DMS79 (cell line): ENCODE data around the gene ZNF460.
"Not testable (repeated sequence)": the region's sequence is repeated elsewhere in the genome, so short reads cannot be mapped to it uniquely, and the experiment has no call there.

Source experiments
- DNase-seq: peaks from one replicate; lab custom pipeline; 2025; lab: John Stamatoyannopoulos, UW

The ZNF460 gene

DNA sequence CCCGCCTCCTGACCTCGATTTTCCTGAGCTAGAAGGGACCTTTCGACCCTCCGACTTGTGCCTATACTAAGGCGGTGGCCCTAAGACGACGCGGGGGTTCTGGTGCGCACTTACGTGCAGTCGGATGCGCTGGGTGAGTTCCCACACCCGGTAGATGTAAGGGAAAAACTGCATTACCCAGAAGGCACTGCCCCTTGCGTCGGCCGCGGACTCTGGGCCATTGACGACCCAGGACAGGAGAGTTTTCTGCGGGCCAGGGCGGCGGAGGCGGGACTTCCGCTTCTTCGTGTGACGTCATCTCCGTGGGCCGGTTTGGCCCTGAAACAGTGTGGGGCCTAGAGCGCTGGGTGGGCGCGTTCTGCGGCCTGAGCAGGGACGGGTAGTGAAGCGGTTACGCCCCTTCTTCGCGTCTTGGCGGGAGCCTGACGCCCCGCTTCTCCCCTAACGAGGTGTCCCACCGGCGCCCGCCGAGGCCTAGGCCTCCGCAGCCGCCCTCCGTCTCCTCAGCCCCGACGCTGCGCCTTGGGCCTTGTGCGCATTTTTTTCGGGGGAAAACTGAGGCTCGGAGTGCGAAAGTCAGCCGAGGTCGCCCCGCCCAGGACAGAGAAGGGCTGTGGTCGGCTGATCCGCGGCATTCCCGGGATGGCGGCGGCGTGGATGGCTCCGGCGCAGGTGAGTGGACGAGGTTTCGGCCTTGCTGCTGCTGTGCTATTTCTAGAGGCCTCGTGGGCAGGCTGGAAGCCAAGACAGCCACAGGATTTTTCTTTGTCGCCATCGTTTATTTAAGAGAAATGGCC, at the start of gene ZNF460:
Gene ZNF460 (plus strand): TSS at position 321 of the 797 bp plus-strand sequence. CDS start 322 bp downstream, at position 643.
- DNase-seq = peak; percentile 92

GRCh38 chr19:57231686-57232085, 48.6 kb upstream of the ZNF460 start:
- DNase-seq = no peak

DNA sequence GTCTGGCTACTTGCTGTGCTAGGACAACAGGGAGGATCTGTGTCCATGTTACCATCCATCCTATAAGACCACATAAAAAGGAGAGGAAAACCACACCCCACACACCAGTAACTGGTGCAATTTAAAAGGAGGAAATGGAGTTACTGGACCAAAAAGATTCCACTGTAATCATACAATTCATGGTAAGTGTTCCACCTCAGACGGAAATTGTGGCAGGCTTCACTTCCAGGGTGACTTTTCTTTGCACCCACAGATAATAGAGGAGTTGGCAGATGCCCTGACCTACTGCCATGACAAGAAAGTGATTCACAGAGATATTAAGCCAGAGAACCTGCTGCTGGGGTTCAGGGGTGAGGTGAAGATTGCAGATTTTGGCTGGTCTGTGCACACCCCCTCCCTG, 47.1 kb upstream of the ZNF460 start:
- no peak for DNase-seq

GRCh38 chr19:57239982-57240310, 40.3 kb upstream of the ZNF460 start:
- no peak for DNase-seq

- peak; percentile 79 for DNase-seq
Observed at GRCh38 chr19:57240311-57241090, 39.8 kb upstream of the ZNF460 start, which contains the start of gene ZNF805. Gene ZNF805 (plus strand): TSS chr19:57240632. CDS start chr19:57240892, 260 bp downstream.

- no peak for DNase-seq
Observed at GRCh38 chr19:57241176-57241575, 39.1 kb upstream of the ZNF460 start.

- no peak for DNase-seq
Observed at GRCh38 chr19:57242821-57243220, 37.5 kb upstream of the ZNF460 start.

DNA sequence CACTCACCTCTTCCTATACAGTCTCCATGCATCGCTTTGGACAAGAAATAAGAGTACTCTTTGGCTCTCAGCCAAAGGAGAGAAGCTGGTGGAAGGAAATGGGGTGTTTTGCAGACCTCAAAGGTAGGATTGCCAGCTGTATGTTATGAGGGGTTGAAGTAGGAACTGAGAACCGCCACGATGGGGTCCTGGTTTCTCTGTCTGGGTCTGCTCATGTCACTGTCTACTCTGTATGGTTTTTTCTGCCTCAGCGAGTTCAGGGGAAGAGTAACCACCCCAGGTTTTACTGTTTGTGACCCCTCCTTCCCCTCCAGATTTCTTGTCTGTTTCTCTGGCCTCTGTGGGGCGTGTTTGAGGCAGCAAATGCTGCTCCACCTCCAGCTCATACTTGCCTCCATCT, 35.8 kb upstream of the ZNF460 start:
- DNase-seq = no peak

DNA sequence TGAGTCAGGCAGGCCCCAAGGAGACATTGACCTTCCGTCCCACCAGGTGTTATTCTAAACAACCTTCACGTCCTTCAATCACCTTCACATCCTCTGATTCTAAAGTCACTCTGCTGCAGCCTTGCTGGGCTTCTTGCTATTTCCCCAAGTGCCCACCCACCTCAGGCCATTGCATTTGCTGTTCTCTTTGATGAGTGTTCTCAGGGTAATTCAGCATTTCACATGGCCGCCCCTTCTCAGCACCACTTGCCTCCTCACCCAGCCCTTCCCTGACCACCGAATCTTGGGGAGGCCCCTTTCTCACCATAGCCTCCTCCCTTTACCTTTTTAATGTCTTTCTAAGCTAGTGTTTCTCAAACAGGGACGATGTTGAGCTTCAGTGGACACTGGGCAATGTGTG, 35.2 kb upstream of the ZNF460 start:
- no peak for DNase-seq

DNA sequence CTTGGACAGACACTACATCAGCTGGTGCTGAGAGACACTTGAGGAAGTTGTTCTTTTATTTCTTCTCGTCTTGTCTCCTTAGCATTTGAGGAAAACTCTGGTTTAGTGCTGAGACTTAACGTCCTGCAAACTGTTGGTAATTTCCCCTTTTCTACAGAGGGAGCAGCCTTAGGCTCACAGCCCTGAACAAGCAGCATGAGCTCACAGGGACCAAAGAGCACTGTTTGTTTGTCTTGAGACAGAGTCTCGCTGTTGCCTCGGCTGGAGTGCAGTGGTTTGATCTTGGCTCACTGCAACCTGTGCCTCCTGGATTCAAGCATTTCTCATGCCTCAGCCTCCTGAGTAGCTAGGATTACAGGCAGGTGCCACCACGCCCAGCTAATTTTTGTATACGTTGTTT, 34.3 kb upstream of the ZNF460 start:
- DNase-seq = no peak

GRCh38 chr19:57248646-57249045, 31.6 kb upstream of the ZNF460 start:
- DNase-seq = no peak

GRCh38 chr19:57249329-57249728, 31.0 kb upstream of the ZNF460 start:
- no peak for DNase-seq

GRCh38 chr19:57253767-57254166, 26.5 kb upstream of the ZNF460 start:
- not testable (repeated sequence) for DNase-seq

DNA sequence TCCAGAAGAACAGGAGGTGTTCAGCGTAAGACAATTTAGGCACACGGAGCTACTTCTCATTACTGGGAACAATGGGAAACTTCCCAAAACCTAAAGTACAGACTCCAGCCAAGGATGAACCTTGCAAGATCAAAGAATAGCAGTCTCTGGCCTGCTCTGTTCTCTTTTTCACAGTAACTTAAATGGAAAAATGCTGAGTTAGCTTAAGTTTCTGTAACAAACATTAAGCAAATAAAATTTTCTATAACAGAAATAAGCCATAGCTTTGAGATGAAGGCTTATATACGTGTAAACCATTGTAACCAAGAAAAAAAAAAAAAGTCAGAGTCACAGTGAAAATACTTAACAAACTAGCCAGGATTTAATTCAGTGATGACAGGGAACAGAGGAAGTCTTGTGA, 18.2 kb upstream of the ZNF460 start:
- no peak for DNase-seq

DNA sequence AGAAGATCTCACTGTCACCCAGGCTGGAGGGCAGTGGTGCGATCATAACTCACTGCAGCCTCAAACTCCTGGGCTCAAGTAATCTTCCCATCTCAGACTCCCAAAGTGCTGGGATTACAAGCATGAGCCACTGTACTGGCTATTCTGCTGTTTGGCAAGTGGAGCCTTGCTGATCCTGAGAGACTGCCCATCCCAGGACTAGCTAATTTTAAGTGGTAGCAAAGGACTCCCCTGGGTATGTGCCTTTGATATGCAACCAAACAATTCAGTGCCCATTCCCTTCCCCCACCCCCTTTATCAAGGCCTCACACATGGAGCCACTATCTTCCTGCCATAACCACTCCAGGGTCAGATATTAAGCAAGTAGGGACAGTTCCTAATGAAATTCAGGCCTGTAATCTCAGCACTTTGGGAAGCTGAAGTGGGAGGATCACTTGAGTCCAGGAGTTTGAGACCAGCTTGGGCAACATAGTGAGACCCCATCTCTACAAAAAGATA, 17.0 kb upstream of the ZNF460 start:
- DNase-seq = no peak

GRCh38 chr19:57267291-57267690, 13.0 kb upstream of the ZNF460 start:
- DNase-seq = no peak

GRCh38 chr19:57269515-57270250, 10.6 kb upstream of the ZNF460 start:
- DNase-seq = no peak

- no peak for DNase-seq
Observed at GRCh38 chr19:57271280-57271679, 9.0 kb upstream of the ZNF460 start.

- no peak for DNase-seq
Observed at GRCh38 chr19:57273014-57273413, 7.3 kb upstream of the ZNF460 start.

GRCh38 chr19:57276430-57276829, 3.9 kb upstream of the ZNF460 start:
- no peak for DNase-seq

DNA sequence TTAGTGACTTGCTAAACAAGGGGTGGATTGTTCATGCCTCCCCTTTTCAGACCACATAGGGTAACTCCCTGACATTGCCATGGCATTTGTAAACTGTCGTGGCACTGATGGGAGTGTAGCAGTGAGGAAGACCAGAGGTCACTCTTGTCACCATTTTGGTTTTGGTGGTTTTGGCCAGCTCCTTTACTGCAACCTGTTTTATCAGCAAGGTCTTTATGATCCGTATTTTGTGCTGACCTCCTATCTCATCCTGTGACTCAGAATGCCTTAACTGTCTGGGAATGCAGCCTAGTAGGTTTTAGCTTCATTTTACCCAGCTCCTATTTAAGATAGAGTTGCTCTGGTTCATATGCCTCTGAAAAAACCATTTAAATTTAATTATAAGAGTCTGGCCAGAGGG, 1.8 kb upstream of the ZNF460 start:
- DNase-seq = not testable (repeated sequence)

DNA sequence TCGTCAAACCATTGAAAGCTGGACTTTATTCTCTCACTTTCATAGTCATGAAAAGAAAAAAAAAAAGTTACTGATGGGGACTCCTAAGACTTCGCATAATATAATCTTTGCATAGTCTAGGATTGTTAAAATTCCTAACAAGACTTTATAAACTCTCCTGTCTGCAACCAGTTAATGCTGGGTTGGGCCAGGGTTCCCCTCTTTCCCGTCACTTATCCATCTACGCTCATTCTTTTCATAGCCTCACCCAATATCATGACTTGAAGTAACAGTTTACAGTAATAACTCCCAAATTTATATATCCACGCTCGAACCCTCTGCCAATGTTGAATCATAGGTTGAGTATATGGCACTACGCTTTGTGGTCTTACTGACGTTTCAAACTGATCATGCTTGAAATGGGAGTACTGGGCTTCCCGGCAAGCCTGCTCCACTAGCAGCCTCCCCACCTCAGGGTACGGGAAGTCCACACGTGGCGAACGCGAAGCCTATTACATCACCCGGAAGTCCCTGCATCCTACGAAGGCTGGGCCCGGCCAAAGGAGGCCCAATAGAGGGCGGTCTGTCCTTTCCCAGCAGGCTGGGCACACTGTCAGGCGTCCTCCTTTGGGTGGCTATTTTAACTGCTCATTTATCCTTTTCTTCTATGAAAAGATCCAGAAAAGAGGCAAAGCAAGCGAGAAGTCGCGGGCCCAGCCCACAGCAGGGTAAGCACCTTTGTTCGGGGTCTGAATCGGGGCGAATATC, 694 bp upstream of the ZNF460 start:
- peak; percentile 96 for DNase-seq
